Activated CD8-positive, alpha-beta T cell treated with anti-CD3 and anti-CD28 coated beads for 36 hours (primary cell): ENCODE measurements around the gene RNF212. TPM values are rescaled to one million over a fixed set of nuclear protein-coding genes. Genes with fewer than 3 reads are reported as not detected.

Source experiments
- ATAC-seq: fragments of 200-7000 bp; cut with Tn5 transposase; one replicate; pipeline ENCODE4 v1.10.0; 2021; ENCODE audit warnings: mild to moderate bottlenecking, moderate library complexity
- CTCF ChIA-PET: fragments of 350-600 bp; sonication (Branson Sonifier 250); formaldehyde crosslinking; loops from one replicate; lab custom pipeline; 2021; ENCODE audit warnings: antibody characterized with exemption; lab: Charles Lee
- POLR2A ChIA-PET: fragments of 350-600 bp; sonication (Branson Sonifier 250); formaldehyde crosslinking; loops from one replicate; lab custom pipeline; 2021; ENCODE audit warnings: antibody characterized with exemption; lab: Charles Lee
- DNase-seq: peaks from one replicate; pipeline ENCODE4 v3.0.0-alpha.2; 2020
- H3K27ac Mint-ChIP-seq: one replicate; pipeline ENCODE4 v1.8.0; 2021; ENCODE audit warnings: mild to moderate bottlenecking, mixed read lengths
- H3K27me3 Mint-ChIP-seq: one replicate; pipeline ENCODE4 v1.8.0; 2021; ENCODE audit warnings: mixed read lengths
- H3K36me3 Mint-ChIP-seq: one replicate; pipeline ENCODE4 v1.8.0; 2021; ENCODE audit warnings: low read depth, mixed read lengths
- H3K4me1 Mint-ChIP-seq: one replicate; pipeline ENCODE4 v1.8.0; 2021; ENCODE audit warnings: low read depth, mixed read lengths
- H3K4me3 Mint-ChIP-seq: one replicate; pipeline ENCODE4 v1.8.0; 2021; ENCODE audit warnings: mild to moderate bottlenecking, moderate library complexity, mixed read lengths
- H3K9me3 Mint-ChIP-seq: one replicate; pipeline ENCODE4 v1.8.0; 2021; ENCODE audit warnings: mixed read lengths
- intact Hi-C: fragments of 100-400 bp; cut with micrococcal nuclease; formaldehyde crosslinking; loops from one replicate; pipeline ENCODE4 v1.10.0; 2022
- total RNA-seq, 2 experiments: library from RNA; stranded (reverse); gene quantifications; one replicate each; pipeline ENCODE4 v1.2.3, GENCODE V29; 2021
- TF ChIP-seq, protein P1 (sequence below): fragments of 200-600 bp; IDR thresholded peaks from one replicate; pipeline ENCODE4 v1.8.0; 2022; ENCODE audit warnings: antibody characterized with exemption, mild to moderate bottlenecking

RNF212 gene
- total RNA-seq, 2 experiments from 2014 or later = 3.0 to 3.3 TPM

DNA sequence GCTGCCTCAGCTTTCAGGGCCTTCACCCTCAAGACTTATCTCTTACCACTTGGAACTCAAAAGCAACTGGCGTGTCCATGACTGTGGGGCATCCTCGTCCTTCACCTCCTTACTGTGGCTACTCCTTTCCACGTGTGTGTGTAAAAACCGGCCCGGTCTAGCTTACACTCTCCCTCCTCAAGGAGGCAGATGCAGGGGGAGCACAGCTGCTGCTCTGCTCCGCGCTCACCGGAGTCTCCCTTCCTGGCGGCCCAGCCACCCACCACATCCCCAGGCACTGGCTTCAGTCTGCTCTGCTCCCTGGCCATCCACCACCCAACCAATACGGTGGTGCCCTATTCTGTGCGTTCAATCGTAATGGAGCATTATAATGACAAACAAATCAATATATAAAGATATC lies 8.3 kb downstream of the RNF212 start:
- Mint-ChIP-seq H3K36me3 (no peaks in the 10 kb centered on the region), H3K9me3 (no peaks in the 10 kb centered on the region), H3K27ac (no peak overlapping the region), H3K4me3 (no peak overlapping the region), H3K4me1 (no peaks in the 10 kb centered on the region), H3K27me3 (peaks cover 6% of the 10 kb centered on the region)
- no peak for DNase-seq
- TF ChIP-seq, protein P1, sequence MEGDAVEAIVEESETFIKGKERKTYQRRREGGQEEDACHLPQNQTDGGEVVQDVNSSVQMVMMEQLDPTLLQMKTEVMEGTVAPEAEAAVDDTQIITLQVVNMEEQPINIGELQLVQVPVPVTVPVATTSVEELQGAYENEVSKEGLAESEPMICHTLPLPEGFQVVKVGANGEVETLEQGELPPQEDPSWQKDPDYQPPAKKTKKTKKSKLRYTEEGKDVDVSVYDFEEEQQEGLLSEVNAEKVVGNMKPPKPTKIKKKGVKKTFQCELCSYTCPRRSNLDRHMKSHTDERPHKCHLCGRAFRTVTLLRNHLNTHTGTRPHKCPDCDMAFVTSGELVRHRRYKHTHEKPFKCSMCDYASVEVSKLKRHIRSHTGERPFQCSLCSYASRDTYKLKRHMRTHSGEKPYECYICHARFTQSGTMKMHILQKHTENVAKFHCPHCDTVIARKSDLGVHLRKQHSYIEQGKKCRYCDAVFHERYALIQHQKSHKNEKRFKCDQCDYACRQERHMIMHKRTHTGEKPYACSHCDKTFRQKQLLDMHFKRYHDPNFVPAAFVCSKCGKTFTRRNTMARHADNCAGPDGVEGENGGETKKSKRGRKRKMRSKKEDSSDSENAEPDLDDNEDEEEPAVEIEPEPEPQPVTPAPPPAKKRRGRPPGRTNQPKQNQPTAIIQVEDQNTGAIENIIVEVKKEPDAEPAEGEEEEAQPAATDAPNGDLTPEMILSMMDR = no peak
- ChIA-PET CTCF (no interaction called here), POLR2A (no interaction called here)
- no peak for ATAC-seq
- intact Hi-C loops = no loop called here

DNA sequence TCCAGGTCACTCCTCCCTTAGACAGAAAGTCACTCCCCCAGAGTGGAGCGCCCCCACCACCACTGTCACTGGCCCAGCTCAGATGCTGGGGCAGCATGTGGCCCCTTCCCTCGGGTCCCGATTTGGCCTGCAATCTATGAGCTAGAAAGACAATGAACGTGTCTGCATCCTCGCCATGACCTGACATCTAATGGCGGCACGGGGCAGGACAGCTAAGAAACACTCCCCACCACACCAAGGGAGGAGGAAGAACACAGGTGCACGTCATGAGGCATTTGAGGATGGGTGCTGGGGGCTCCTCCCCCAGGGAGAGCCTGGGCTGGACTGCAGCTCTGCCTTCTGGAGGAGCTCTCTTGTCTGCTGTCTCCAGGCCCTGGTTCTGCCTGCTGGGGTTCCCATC lies 8.7 kb downstream of the RNF212 start:
- H3K4me3 Mint-ChIP-seq = no peak overlapping the region
- no peaks in the 10 kb centered on the region for H3K9me3 Mint-ChIP-seq
- peaks cover 3% of the 10 kb centered on the region for H3K27me3 Mint-ChIP-seq
- no peaks in the 10 kb centered on the region for H3K36me3 Mint-ChIP-seq
- ATAC-seq = no peak
- CTCF ChIA-PET = no interaction called here
- no peaks in the 10 kb centered on the region for H3K4me1 Mint-ChIP-seq
- intact Hi-C loops = no loop called here
- TF ChIP-seq, protein P1 = no peak
- no peak for DNase-seq
- no peak overlapping the region for H3K27ac Mint-ChIP-seq
- POLR2A ChIA-PET = no interaction called here

DNA sequence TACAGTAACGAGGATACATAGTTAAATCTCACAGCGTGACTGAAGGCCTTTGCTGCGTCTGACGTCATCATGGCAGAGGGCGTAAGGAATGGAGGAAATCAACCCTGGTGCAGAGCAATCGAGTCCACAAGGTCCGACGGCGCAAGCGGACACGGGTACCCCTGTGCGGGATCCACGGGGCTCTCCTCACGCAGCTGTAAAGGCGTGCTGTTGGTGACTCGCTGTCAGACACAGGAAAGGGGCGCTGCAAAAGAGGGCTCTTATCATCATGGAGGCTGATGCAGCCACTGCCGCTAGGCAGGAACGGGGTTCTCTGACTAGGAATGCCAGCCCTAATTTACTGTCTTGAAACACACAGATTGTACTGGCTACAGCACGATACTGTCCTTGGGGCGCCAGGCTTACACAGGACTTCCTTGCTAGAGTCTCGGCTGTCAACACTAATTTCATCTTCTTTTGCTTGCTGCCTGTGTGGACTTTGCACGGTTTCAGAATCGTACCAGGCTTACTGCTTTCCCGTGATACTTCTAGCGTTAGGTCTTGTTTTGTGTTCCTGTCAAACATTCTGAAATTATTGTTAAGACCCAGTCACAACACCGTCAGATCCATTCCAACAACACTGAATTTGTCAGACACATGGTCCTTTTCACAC lies 13.6 kb downstream of the RNF212 start:
- Mint-ChIP-seq H3K4me1 (no peaks in the 10 kb centered on the region), H3K27me3 (no peaks in the 10 kb centered on the region), H3K9me3 (no peaks in the 10 kb centered on the region), H3K4me3 (no peak overlapping the region), H3K36me3 (no peaks in the 10 kb centered on the region), H3K27ac (no peak overlapping the region)
- no peak for DNase-seq
- ChIA-PET CTCF (no interaction called here), POLR2A (no interaction called here)
- ATAC-seq = no peak
- intact Hi-C loops = no loop called here
- TF ChIP-seq, protein P1 = no peak

DNA sequence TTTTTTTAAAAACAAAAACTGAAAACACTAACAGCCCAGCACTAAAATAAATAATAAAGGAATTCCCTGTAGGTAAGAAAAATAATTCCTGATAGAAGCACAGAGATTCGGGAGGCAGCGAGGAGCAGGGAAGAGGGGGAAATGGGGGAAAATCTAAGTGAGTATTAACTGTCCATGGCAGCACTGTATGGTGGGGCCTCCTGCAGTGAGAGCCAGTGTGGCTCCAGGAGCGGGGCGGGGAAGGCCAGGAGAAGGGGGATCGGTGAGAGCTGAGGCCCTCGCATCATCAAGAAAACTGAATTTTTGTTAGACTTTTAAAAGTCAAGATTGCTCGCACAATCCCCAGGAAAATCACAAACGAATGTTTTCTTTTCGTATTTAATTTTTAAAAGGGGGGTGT lies 14.1 kb downstream of the RNF212 start:
- H3K9me3 Mint-ChIP-seq = no peaks in the 10 kb centered on the region
- DNase-seq = no peak
- ChIA-PET CTCF (no interaction called here), POLR2A (no interaction called here)
- no peaks in the 10 kb centered on the region for H3K27me3 Mint-ChIP-seq
- TF ChIP-seq, protein P1 = no peak
- no peak overlapping the region for H3K27ac Mint-ChIP-seq
- no peak for ATAC-seq
- intact Hi-C loops = no loop called here
- H3K36me3 Mint-ChIP-seq = no peaks in the 10 kb centered on the region
- H3K4me1 Mint-ChIP-seq = no peaks in the 10 kb centered on the region
- H3K4me3 Mint-ChIP-seq = no peak overlapping the region

DNA sequence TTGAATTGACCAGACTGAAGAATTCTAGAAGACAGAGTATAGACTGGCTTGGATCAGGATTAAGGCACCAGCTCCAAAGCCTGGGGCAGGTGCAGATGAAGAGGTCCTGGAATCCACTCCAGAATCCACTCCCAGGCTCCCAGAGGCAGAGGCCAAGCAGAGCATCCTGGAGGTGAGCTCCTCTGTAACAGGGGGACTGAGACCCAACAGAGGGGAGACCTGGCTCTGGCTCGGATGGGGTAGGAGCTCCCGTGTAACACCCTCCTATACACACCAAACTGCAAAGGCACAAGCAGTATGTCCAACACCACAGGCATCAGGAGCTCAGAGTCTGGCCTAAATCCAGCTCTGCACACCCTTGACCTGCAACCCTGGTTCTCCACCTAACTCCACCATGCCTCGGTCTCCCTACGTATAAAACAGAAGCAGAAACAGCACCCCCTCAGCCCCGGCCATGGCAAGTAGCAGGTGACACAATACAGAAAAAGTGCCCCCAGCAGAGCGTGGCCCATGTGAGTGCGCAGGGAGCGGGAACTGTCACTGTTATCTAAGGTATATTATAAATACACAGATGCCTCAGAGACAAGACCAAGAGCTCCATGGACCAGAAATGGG lies 14.9 kb downstream of the RNF212 start:
- Mint-ChIP-seq H3K27me3 (no peaks in the 10 kb centered on the region), H3K9me3 (no peaks in the 10 kb centered on the region), H3K27ac (no peak overlapping the region), H3K36me3 (no peaks in the 10 kb centered on the region), H3K4me3 (no peak overlapping the region), H3K4me1 (no peaks in the 10 kb centered on the region)
- intact Hi-C loops = no loop called here
- TF ChIP-seq, protein P1 = no peak
- ATAC-seq (no peak), DNase-seq (no peak)
- CTCF ChIA-PET = interaction anchor here (1.1 kb wide), 1 partner anchor 19 kb away, joined by 3 read pairs; no protein-coding TSS in a partner anchor
- POLR2A ChIA-PET = no interaction called here
